Measurements from ENCODE around the gene PWWP2A.

DNA sequence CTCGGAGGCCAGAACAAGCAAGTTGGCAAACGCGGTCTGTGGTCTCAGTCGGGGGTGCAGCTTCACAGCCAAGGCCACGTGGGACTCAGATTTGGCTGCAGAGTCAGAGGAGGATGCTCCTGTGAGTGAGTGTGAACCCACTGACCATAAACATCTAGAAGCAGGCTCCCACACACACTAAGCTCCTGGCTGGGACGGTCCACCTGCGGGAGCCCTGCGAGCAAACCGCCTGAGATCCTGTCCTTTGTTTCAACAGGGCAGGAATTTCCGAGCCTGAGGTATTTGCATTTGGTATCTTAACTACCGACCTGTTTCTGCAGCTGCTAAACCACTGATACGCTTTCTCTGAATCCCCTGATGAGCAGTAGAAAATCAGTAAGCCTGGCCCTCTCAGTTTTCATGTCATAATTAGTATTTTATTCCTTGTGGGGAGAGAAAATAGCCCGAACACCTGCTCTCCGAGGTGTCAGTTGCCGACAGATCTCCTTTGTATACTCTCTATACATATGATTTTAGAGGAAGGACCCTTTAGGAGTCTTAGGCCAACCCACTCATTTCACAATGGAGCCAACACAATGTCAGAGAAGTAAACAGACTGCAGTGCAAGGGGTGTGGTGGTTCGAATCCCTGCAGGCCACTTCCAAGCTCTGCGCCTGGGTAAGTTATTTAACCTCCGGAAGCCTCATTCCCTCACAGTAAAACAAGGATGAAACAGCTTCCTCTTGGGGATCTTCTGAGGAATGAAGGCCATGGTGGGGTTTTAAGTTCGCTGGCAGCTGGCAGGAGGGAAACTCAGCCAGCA is 40.9 kb upstream of the PWWP2A start:
- no peak for TF ChIP-seq POLR2A (IDR thresholded peaks at IDR 0.05)
- TF ChIP-seq CTCF (IDR thresholded peaks at IDR 0.05): no peak
- TF ChIP-seq EP300 (IDR thresholded peaks at IDR 0.05): no peak
- TF ChIP-seq POLR2AphosphoS5 (IDR thresholded peaks at IDR 0.05): no peak
